Activated gamma-delta T cell treated with anti-CD3 and anti-CD28 coated beads, Interleukin-2, amount 50 U/mL, for 16 hours (primary cell): ENCODE data around the gene CMIP.
A peak's percentile ranks its signal among the peaks of the same experiment; 100 is the strongest.
"Not testable (repeated sequence)": the region's sequence is repeated elsewhere in the genome, so short reads cannot be mapped to it uniquely, and the experiment has no call there.

Source experiments
- DNase-seq: peaks from one replicate; pipeline ENCODE4 v3.0.0-alpha.2; 2020; ENCODE audit warnings: low read depth

CMIP gene

DNA sequence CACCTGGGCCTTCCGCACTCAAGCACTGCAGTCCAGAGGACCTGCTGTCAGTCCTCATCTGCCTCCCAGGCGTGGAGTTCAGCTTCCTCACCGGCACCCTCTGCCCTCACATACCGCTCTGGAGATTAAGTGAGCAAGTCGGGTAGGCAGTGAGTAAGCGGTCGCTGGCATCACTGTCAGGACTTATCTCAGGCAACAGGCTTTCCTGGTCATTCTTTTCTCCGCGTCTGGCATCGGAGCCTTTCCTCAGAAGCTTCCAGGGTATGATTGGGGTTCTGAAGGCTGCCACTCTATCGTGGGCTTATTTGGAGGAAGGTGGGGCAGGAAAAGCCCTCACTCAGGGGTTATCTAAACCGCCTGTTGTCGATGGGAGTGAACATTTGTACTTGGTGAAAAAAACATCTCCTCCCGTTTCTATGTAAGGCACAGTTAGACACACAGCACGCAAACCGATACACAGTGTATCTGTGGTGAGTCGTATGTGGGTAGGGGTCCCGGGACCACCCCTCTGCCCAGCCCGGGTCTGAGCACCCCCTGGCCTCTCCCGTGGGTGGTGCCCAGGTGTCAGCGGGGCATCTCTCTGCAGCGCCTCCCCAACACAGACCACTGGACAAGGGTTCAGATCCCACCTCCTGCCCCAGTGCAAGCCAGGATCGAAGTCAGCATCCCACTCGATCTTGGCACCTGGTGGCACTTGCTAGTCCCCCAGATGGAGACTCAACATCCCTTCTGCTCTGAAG, 242.0 kb downstream of the CMIP start:
- DNase-seq, result no peak

DNA sequence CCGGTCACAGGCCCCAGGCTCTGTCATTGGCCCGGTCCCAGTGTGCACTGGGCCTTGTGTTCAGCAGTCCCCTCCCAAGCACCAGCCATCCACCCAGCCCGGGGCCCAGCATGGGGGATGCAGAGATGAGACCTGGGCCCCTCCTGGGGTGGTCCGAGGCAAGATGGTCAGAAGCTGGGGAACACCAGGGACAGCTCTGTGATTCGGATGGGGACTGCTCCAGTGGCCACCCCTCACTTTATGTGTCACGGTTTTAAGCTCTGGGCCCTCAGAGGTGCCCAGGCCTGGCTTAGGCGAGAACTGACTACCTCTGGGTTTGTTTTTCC, 242.5 kb downstream of the CMIP start:
- DNase-seq, result no peak

DNA sequence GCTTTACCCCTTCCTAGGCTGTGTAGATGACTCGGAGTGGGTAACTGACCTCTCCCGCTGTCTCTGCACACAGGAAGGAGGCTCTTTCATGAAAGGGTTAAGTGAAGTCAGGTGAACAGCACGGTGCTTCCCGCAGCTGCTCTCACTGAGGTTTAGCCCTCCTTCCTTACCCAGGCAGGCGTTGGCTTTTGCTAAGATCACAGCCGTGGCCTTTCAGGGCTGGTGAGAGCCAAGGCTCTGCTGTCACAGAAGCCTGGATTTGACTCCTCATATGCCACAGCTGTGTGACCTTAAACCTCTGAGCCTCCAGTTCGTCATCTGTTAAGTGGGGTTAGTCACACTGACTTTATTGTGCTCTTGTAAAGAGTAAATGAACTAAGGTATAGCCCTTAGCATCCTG, 243.6 kb downstream of the CMIP start:
- no peak for DNase-seq

DNA sequence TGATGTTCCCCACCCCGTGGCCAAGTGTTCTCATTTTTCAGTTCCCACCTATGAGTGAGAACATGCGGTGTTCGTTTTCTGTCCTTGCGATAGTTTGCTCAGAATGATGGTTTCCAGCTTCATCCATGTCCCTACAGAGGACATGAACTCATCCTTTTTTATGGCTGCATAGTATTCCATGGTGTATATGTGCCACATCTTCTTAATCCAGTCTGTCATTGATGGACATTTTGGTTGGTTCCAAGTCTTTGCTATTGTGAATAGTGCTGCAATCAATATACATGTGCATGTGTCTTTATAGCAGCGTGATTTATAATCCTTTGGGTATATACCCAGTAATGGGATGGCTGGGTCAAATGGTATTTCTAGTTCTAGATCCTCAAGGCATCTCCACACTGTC, 244.2 kb downstream of the CMIP start:
- not testable (repeated sequence) for DNase-seq

DNA sequence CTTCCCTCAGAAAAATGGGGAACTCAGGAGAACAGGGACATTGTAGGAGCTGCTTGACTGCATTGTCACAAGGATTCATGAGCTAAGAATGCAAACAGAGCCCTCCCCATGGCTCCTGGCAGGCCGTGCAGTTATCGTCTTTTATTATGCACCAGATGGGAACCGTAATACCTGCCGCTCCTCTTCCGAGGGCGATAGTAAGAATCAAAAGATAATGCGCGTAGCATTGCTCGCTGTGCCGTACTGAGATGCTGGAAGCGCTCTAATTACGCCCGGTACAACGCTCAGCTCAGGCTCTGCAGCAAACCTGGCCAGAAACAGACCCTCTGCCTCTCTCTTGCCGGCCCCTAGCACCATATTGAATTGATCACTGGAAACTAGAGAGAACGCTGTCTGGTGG, 247.4 kb downstream of the CMIP start:
- no peak for DNase-seq

DNA sequence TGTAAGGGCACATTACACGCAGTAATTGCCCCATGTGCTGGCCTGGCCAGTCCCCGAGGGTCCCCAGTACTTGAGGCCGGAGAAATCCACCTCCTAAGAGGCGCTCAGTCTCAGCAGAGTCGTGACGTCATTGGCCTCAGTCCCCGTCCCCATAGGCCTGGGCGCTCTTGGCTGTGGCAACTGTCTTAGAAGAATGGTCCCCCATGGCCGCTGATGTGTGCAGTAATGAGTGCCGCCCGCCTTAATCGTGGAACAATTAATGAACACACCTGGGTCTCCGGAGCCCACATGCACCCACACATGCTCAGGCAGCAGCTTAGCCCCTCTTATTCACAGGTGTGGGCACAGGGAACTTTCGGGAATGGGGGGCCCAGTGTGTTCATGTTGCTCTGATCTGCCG, 248.0 kb downstream of the CMIP start:
- DNase-seq, result no peak

DNA sequence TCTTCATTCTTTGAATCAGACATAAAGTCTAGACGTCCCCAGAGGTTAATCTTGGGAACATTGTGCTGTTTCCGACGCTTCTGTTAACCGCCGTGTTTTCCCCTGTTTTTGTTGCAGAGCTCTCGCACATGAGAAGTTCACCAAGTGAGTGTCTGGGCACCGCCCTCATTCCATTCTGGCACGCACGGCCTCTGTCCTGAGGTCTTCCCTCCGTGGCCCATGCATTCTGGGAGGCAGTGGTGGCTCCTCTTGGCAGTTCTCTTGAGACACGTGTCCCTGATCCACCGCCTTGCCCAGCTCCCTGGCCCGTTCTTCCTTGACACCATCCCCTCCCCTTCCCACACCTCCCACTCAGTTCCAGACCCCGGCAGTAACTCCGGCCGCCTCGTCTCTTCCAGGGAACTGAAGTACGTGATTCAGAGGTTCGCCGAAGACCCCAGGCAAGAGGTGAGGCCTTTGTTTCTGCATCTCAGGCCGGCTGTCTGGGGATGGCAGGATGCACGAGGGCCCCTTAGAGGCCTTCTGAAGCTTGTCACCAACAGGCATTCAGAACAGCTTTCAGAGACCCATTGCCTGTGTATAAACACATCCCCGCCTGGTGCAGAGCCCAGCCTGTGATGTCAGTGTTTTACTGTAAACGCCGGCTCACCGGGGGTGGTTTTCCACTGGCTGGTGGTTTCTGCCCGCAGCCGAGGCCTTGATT, 248.6 kb downstream of the CMIP start:
- no peak for DNase-seq

DNA sequence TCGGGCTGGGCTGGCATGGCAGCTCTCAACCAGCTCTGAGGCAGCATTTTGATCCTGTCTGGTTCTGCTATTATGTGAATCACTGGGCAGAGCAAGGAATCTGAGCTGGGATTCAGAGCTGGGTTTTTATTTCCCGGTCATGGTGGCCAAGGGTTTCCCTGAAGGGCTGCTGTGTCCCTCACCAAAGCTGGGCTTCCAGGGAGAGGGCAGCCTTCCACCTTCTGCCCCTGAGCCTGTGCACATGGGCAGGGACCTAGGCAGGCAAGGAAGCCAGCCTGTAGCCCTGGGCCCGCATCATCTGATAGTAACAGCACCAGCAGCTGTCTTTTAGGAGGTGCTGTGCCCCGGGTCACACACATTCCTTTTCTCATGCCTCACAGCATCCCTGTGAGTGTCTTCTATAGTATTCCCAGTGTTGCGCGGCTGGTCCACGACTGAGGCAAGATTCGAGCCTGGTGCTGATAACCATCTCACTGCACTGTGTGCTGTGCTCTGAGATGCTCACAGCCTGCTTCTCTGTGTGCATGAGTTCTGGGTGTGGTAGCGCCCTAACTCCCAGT, 249.2 kb downstream of the CMIP start:
- no peak for DNase-seq

DNA sequence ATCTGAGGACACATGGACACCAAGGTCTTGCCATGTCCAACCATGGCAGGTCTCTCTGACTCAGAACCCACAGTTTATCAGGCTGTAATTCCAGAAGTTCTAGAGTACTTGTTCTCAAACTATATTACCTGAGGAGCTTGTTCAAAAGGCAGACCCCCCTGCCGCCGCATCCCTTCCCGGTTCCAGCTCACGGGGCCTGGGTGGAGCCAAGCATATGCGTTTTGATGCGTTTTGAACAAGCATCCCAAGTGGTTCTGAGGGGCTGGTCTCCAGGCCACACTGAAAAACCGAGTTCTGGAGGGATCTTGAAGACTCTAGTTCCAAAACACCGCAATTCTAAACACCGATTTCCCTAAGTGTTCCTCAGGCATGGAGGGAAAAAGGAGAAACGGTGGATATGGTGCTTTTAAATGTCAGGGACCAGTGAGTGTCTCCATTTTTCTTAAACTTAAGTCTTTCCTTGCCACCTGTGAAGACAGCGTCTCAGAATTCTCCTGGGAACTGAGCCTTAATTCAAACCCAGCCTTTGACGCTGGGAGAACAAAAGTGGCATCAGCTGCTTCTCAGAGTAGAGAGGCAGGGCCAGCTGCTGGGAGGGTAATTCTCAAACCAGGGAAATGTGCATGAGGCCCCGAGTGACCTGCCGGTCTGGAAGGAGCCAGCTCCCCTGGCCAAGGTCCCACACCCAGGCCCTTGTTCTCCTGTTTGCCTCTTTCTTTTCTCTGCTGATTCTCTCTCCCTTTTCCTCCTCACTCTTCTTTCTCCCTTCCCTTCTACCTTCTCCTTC, 250.1 kb downstream of the CMIP start:
- DNase-seq, result no peak

DNA sequence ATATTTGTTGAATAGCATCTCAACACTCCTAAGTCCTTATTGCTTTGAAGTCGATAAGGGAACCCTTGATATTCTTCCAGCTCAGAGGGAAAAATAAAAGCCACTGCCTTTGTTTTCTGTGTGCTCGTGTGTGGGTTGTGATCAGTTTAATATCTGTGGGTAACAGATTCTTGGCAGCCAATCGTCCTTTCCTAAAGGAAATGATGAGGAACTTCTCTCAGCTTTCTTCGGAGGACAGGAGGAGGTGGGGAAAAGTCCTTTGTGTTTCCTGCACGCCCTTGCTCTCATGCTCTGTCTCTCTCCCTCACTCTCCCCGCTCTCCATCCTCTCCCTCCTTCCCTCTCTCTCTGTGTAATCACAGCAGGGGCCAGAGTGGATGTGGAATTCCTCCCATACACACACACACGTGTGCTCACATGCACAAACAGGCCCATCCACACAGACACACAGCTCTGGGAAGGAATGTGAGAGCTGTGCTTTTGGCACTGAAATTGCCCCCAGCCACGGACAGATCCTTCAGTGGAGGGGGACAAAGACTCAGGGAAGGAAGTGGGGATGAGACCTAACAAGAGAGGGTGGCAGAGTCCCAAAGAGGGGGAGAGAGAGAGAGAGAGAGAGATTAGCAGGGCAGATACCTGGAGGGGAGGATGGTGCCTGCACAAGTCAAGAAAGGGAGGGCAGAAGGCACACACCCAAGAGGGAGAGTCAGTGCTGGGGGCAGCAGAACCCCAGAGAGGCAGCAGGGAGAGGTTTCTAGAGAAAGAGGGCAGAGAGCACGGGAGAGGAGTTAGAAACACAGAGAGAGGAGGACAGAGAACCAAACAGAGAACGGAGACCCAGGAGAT, 250.9 kb downstream of the CMIP start:
- DNase-seq, result no peak

DNA sequence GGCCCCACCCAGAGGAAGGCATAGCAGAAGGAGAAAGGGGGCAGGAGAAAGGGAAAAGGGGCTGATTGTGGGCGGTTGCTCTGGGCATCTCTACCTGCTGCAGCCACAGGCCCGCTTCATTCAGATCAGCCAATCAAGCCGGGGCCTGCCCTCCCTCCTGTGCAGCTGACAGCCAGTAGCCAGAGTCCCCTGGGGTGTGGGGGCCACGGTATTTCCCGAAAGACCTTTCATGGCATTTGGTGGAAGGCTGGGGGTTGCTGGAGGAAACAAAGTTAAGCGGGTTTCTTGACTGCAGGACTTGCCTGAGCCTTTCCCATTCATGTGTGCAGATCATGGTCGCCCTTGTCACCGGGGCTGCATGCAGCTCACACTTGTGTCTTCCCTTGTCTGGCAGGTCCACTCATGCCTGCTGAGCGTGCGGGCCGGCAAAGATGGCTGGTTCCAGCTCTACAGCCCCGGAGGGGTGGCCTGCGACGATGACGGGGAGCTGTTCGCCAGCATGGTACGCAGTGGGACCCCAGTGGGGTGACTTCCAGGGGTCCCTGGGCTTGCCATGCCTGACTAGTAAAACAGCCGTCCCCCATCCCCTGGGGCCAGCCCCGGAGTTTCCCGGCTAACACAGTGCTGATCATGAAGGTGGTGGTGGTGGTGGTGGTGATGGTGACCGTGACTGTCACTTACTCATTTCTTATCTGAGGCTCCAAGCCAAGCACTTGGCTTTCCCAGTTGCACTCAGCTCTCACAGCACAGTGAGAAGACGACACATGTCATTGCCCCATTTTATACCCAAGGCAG, 251.8 kb downstream of the CMIP start:
- no peak for DNase-seq

DNA sequence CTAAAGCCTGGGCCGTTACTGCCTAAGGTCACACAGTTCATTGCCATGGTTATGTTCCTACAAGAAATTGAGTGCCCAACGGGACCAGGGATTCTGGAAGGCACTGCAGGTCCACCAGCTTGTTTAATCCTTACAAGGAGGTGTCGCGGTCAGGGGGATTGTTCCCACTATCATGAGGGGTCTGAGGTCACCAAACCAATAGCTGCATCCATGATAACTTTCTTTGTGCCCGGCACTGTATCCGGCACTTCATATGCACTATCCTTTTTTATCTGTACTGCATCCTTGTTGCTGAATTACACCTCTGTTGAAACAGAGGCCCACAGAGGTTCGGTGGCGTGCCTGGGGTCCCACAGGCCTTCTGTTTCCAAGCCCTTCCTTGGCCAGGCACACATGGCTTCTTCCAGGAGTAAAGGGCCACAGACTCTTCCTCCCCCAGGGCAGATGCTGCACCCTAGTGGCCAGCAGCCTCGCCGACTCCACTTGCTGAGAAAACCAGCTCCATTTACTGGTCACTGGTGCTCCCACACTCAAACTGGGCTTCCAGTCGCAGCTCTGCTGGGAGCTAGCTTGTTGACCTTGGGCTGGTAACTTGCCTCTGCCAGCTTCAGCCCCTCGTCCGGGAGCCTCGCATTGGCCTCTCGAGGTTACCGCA, 252.5 kb downstream of the CMIP start:
- DNase-seq, result peak; percentile 16

DNA sequence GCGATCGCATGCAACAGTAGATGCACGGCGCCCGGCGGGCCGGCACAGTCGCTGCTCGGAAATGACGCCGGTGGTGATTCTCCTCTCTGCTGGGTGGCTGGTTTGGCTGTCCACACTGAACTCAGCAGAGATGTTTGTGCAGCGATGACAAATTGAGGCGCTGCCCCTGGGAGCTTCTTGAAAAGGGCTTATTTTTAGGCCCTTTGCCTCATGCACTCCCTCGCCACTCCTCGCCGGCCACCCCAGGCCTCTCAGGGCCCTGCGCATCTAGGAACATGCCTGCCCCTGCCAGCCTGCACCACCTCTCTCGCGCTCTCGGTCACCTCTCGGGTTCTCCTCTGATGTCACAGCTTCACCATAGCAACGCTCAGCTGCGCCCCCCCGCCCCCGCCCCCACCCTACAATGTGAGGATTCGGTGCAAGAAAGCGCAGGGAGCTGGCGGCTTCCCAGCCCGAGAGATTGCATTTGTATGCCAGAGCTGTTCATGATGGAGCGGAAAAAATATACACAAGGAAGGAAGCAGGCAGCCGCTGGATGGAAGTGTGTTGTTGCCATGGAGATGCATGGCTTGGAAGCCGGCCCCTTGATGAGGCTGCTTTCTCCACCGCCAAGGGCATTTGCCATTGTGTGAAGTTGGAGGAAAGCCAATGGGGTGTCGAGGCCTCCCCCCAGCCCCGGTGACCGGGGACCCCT, 253.2 kb downstream of the CMIP start:
- DNase-seq, result no peak

DNA sequence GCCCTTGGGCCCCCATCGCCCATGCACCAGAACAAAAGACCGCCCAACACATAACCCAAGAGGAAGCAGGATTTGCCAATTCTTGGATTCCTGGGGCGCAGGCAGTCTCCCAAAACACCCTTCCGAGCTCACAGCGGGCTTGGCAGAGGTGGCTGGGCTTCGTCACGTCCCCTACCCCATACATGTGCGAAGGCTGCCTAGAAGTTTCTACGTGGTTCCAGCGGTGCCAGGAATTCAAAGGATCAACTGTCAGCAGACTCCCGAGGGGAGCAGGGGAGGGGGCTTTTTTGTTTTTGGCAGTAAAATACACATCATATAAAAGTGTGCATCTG, 253.7 kb downstream of the CMIP start:
- no peak for DNase-seq

DNA sequence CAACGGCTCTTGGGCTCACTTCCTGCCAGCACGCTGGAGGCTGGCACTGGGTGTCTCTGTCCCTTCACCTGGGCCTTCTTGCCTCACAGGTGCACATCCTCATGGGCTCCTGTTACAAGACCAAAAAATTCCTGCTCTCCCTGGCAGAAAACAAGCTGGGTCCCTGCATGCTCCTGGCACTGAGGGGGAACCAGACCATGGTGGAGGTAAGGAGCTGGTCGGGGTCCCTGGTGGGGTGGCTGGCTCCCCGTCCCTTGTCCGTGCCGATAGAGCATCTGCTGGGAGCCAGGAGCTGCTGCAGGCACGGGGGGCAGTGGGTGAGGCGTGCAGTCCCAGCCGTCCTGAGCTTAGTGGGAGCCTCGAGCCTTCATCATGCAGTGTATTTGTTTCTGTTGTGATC, 255.0 kb downstream of the CMIP start:
- DNase-seq, result no peak

DNA sequence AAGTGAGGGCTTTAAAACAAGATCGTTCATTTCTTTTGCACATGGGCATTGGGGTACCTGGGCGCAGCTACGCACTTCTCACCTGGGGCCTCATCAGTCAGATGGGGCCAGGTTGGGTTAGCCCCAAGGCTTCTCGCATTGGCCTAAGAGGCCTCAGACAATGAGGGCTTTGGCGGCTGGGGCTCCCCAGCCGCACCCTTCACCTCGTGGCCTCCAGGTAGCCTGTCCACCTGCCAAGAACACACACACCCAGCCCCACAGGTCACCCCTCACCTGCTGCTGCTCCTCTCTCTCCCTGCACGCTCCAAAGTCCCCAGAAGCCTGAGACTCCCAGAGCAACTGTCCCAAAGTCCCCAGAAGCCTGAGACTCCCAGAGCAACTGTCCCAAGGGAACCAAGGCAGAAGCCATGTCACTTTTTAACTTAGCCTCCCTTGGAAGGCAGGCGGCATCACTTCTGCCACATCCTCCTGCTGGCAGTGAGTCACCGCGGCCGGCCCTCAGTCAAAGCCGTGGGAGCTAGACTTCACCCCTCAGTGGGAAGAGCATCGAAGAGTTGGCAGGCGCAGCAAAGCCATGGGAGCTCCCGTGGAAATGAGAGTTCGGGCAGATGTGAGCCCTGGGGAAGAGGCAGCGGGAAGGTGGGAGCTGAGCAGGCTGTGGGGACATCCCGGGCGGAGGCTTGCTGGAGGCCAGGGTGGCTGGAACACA, 255.6 kb downstream of the CMIP start:
- no peak for DNase-seq

DNA sequence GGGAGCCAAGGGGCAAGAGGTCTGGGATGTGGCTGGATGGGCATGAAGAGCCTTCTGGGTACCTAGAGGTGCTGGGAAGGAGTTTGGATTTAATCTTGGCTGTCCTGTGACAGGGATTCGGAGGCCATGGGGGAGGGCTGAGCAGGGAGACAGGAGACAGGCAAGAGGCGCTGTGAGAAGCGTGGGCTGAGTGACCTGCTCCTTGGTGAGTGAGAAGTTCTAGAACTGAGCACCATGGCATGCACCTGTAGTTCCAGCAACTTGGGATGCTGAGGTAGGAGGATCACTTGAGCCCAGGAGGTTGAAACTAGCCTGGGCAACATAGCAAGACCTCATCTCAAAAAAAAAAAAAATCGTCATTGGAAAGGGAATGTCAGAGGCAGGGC, 256.2 kb downstream of the CMIP start:
- no peak for DNase-seq

DNA sequence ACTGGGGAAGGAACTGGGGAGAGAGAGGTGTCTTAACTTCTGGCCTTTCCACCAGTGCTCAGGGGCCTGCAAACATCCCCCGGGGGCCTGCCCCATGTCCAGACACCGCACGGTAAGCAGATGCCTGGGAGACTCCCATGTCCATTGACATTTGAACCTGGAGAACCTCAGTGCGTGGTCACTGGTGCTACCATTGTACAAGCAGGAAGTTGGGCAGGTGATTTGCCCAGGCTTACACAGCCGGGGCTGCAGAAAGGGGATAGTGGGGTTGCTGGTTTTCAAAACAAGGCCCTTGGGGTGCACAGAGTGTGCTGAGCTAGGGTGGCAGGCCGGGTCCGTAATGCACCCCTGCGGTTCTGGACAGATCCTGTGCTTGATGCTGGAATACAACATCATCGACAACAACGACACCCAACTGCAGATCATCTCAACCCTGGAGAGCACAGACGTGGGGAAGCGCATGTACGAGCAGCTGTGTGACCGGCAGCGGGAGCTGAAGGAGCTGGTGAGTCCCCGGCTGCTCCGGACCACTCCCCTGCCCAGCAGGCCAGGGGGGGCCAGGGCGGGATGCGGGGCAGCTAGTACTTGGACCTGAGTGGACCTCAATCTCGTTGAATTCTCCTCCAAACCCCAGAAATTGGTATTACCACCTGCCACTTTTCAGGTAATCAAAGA, 256.8 kb downstream of the CMIP start:
- no peak for DNase-seq

DNA sequence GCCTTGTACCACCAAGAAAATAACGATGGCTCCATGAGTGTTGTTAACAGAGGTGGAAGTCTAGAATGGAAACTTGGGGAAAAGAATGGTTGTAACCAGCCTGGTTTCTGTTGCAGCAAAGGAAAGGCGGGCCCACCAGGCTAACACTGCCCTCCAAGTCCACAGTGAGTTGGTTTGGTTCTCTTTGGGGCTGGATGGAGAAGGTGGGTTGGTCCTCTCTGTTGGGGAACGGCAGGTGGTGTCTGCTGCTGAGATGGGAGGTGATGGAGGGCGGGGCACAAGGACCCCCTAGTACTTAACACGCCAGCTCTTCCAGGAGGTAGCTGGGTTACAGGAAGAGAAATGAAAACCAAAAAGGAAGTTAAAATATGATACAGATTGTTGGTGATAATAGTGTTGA, 257.9 kb downstream of the CMIP start:
- DNase-seq, result no peak
